H1 (cell line): ENCODE results near the gene CLTCL1. TPM values are rescaled to one million over a fixed set of nuclear protein-coding genes. Genes with fewer than 3 reads are reported as not detected.

Source experiments
- ATF2 ChIP-seq: IDR thresholded peaks from 2 replicates; pipeline ENCODE4 v1.6.1; 2012; ENCODE audit warnings: low read length, inconsistent platforms
- BCL11A ChIP-seq, 2 experiments: IDR thresholded peaks; one replicate each; pipeline ENCODE4 v1.6.1; 2011; ENCODE audit warnings: low read depth in 2 of 2, low read length in 2 of 2, mild to moderate bottlenecking in 2 of 2
- CBX5 ChIP-seq: fragments of 300-800, 300-1000 bp; sonication (generic); IDR thresholded peaks from 2 replicates; pipeline ENCODE4 v1.7.1; 2016; ENCODE audit warnings: antibody characterized with exemption, low read length, low read depth
- MAX ChIP-seq: IDR thresholded peaks from 2 replicates; pipeline ENCODE4 v1.6.1; 2012; ENCODE audit warnings: inconsistent platforms
- POLR2AphosphoS5 ChIP-seq: IDR thresholded peaks from 2 replicates; pipeline ENCODE4 v1.6.1; 2011; ENCODE audit warnings: low read depth, low read length
- RFX5 ChIP-seq: IDR thresholded peaks from 2 replicates; pipeline ENCODE4 v1.6.1; 2011; ENCODE audit warnings: low read depth, low read length, improper control_type of control experiment, borderline replicate concordance
- SIN3A ChIP-seq, 2 experiments: IDR thresholded peaks in 1 of 2; conservative IDR thresholded peaks in 1 of 2; 2 replicates each; pipeline ENCODE4 v1.6.1; 2011 to 2012; ENCODE audit warnings: low read length in 2 of 2, improper control_type of control experiment in 1 of 2, low read depth in 1 of 2, mild to moderate bottlenecking in 1 of 2
- SRF ChIP-seq: IDR thresholded peaks from 2 replicates; pipeline ENCODE4 v1.6.1; 2011; ENCODE audit warnings: mild to moderate bottlenecking, low read depth, low read length, moderate library complexity
- SUZ12 ChIP-seq: fragments of 200-600 bp; sonication (generic); IDR thresholded peaks from 2 replicates; pipeline ENCODE4 v1.6.1; 2012; ENCODE audit warnings: mild to moderate bottlenecking, inconsistent platforms, low read length, moderate library complexity, mixed read lengths
- polyA plus RNA-seq, 7 experiments: library from polyadenylated mRNA; depleted of rRNA in 3 of 7; stranded (reverse) in 5 of 7; unstranded in 2 of 7; fragments of >200 nt in 5 of 7; fragments of 200-250 nt in 2 of 7; gene quantifications; 1 replicate in 5 of 7; 2 replicates in 1 of 7; 4 replicates in 1 of 7; pipeline versions ENCODE4 v1.2.1 to v1.2.3, GENCODE V29; 2011 to 2013; ENCODE audit warnings: missing spikeins in 2 of 7, mixed read lengths in 2 of 7
- total RNA-seq: library from RNA; stranded (reverse); fragmentation: NEBNext Ultra II Directional; extraction: Animal tissue kit (Norgen Biotek cat#: 25700); gene quantifications from 2 replicates; pipeline ENCODE4 v1.2.1, GENCODE V29; 2021

Gene CLTCL1
- total and polyA plus RNA-seq, 2 of the 8 experiments (the other 6 are each of a cell fraction or from before 2014, with no cell fraction given), result 12.4 to 17.0 TPM

GRCh38 chr22:19213442-19214077 lies 78.0 kb downstream of the CLTCL1 start (continued):
- no peak for TF ChIP-seq ATF2
- no peak for TF ChIP-seq SUZ12
- TF ChIP-seq CBX5, result no peak
- no peak for TF ChIP-seq BCL11A (IDR thresholded peaks at IDR 0.05; ENCODE audit: low read depth in 2 of 2, low read length in 2 of 2)
- no peak for TF ChIP-seq POLR2AphosphoS5
- TF ChIP-seq SRF, result no peak
- TF ChIP-seq MAX, result peak; percentile 35; the same call in 1 of the 2 replicates
- 0 out of 4 replicates have a peak, but pooled peaks of 1 of the 2 experiments have one; percentile 33 for TF ChIP-seq SIN3A (conservative IDR thresholded peaks at IDR 0.05 in 1 of 2, IDR thresholded peaks at IDR 0.05 in 1 of 2; ENCODE audit: low read depth in 1 of 2, low read length in 2 of 2)
- TF ChIP-seq RFX5, result no peak
